HL-60/S4 treated with phorbol 12-myristate 13-acetate at 8.2 ng/mL for 4 days and 3 days (cell line): ENCODE results near the gene RAB6C.
"Not testable (repeated sequence)": the region's sequence is repeated elsewhere in the genome, so short reads cannot be mapped to it uniquely, and the experiment has no call there.

ENCODE experiments used
- in situ Hi-C: fragments of 300-500 bp; cut with MboI; formaldehyde crosslinking; loops from 2 replicates; pipeline ENCODE4 v1.15.0; 2022; ENCODE audit warnings: low sequenced_read_pairs

RAB6C gene

GRCh38 chr2:129992415-129993006, 13.0 kb downstream of the RAB6C start:
- in situ Hi-C loops: not testable (repeated sequence)

- in situ Hi-C loops: not testable (repeated sequence)
These were observed 13.7 kb downstream of the RAB6C start for GRCh38 chr2:129993151-129993550.

- in situ Hi-C loops: not testable (repeated sequence)
These were observed 17.3 kb downstream of the RAB6C start for GRCh38 chr2:129996657-129997237.

GRCh38 chr2:129998771-129999170, 19.3 kb downstream of the RAB6C start:
- in situ Hi-C loops: not testable (repeated sequence)

- in situ Hi-C loops: not testable (repeated sequence)
These were observed 26.4 kb downstream of the RAB6C start for GRCh38 chr2:130005862-130006261.

- in situ Hi-C loops: not testable (repeated sequence)
These were observed 37.2 kb downstream of the RAB6C start for GRCh38 chr2:130016701-130017100.

- in situ Hi-C loops: no loop called here
These were observed 39.9 kb downstream of the RAB6C start for GRCh38 chr2:130019402-130019801.

GRCh38 chr2:130020069-130020468, 40.6 kb downstream of the RAB6C start:
- in situ Hi-C loops: not testable (repeated sequence)

GRCh38 chr2:130025931-130026330, 46.5 kb downstream of the RAB6C start:
- in situ Hi-C loops: not testable (repeated sequence)
